ENCODE data around the gene HERC2.
"Not testable (repeated sequence)": the region's sequence is repeated elsewhere in the genome, so short reads cannot be mapped to it uniquely, and the experiment has no call there.

DNA sequence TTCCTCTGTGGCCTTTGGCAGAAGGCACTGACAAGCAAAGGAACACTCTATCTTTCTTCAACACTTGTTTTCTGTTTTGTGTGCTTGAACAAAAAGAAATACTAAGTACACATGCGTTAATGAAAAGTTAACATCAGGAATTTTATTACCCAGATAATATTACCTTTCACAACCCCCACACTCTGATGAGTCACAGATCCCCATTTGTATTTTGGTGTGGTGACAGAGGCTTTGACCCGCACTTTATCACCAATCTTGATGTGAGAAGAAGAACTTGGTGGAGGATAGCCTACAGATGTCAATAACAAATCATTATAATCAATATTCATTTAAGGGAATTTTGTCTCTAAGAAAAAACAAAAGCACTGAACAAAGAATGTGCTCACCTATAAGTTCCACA lies 123.8 kb downstream of the HERC2 start:
- TF ChIP-seq ZNF274 (IDR thresholded peaks at IDR 0.05; ENCODE audit: low read depth, low read length); SUZ12 (IDR thresholded peaks at IDR 0.05; ENCODE audit: extremely low read depth, insufficient read depth, insufficient read length); YY1 (IDR thresholded peaks at IDR 0.05; ENCODE audit: insufficient read depth, insufficient read length): not testable (repeated sequence)
